ENCODE data around the gene GPR15LG. TPM values are rescaled to one million over a fixed set of nuclear protein-coding genes. Genes with fewer than 3 reads are reported as not detected.
"Not testable (repeated sequence)": the region's sequence is repeated elsewhere in the genome, so short reads cannot be mapped to it uniquely, and the experiment has no call there.

Gene GPR15LG
- total and polyA plus RNA-seq, 10 of the 15 experiments (the other 5 are each of a cell fraction or from before 2014, with no cell fraction given) = 1.1 to 12.2 (median 1.4) TPM

GRCh38 chr10:84171700-84172466, 1.7 kb upstream of the GPR15LG start:
- Histone ChIP-seq H2AFZ (ENCODE audit: control insufficient read depth, low read depth, low read length) (peak overlapping the region; percentile 59), H3K4me3 (peak overlapping the region; percentile 70), H3K4me2 (ENCODE audit: control insufficient read depth, insufficient read depth) (peak overlapping the region; percentile 86), H3K27ac (ENCODE audit: control insufficient read depth, insufficient read depth) (peak overlapping the region; percentile 98), H3K4me1 (ENCODE audit: control insufficient read depth, insufficient read depth, low read length) (peaks cover 25% of the 10 kb centered on the region), H3K79me2 (ENCODE audit: control insufficient read depth, insufficient read depth, low read length) (peaks cover 44% of the 10 kb centered on the region), H3K9ac (ENCODE audit: control insufficient read depth, insufficient read depth, low read length) (peak overlapping the region; percentile 93)
- H3K36me3 ChIP-seq (ENCODE audit: control insufficient read depth in 2 of 2, insufficient read depth in 2 of 2, low read length in 1 of 2); H3K9me3 ChIP-seq (replicated peaks; ENCODE audit: control insufficient read depth, insufficient read depth, low read length); in situ Hi-C loops (cut with MboI); H3K27me3 ChIP-seq (replicated peaks in 1 of 2; ENCODE audit: control insufficient read depth in 2 of 2, insufficient read depth in 2 of 2, low read length in 1 of 2); FAIRE-seq; BruUV-seq (replicated peaks); H4K20me1 ChIP-seq (ENCODE audit: control insufficient read depth, insufficient read depth): not testable (repeated sequence)
- POLR2A ChIA-PET = interaction anchor here (0.7 kb wide), 1 partner anchor 33 kb away, joined by 3 read pairs; the partner anchor contains the start of gene GHITM
- ATAC-seq (peak; percentile 47), DNase-seq (ENCODE audit: low read depth, low spot score) (peak; percentile 76)
- RAD21 ChIA-PET (ENCODE audit: unreplicated experiment) = interaction anchor here (0.6 kb wide), 1 partner anchor 24 kb away, joined by 3 read pairs; no protein-coding TSS in a partner anchor
- 1% methylated on average over 20 of the region's 21 CpGs for WGBS (ENCODE audit: insufficient coverage, insufficient replicate concordance, low lambda C conversion rate, missing lambda C conversion rate)
- CTCF ChIA-PET = interaction anchor here (1.5 to 6.4 kb wide), 3 partner anchors 23 to 33 kb away, joined by 3 to 35 read pairs (median 3); partner anchors contain the start of gene GHITM
- intact Hi-C loops (cut with micrococcal nuclease; ENCODE audit: unreplicated experiment) = loop anchor here (5.0 to 10.0 kb wide), 2 partner anchors 160 to 1247 kb away; no protein-coding TSS in a partner anchor
- SMC1A ChIA-PET (ENCODE audit: uncharacterized antibody, unreplicated experiment) = interaction anchor here (3.6 kb wide), 1 partner anchor 24 kb away, joined by 15 read pairs; no protein-coding TSS in a partner anchor
- TF ChIP-seq PAX5 (IDR thresholded peaks at IDR 0.05; ENCODE audit: borderline replicate concordance, low read depth, low read length) (peak; percentile 14; the same call in 1 of the 2 replicates), FOXM1 (IDR thresholded peaks at IDR 0.05; ENCODE audit: low read depth, low read length) (peak; percentile 79), EP300 (IDR thresholded peaks at IDR 0.05; ENCODE audit: borderline replicate concordance in 1 of 2, control insufficient read depth in 1 of 2, low read depth in 2 of 2, low read length in 2 of 2) (peak in 1 of 2 experiments; percentile 12; a peak in 2 of 4 replicates), MLLT1 (IDR thresholded peaks at IDR 0.05) (peak; percentile 15; the same call in 1 of the 2 replicates), JUNB (IDR thresholded peaks at IDR 0.05) (peak; percentile 56), NBN (IDR thresholded peaks at IDR 0.05) (peak; percentile 86), ZBED1 (IDR thresholded peaks at IDR 0.05; ENCODE audit: borderline replicate concordance) (peak; percentile 69), EED (IDR thresholded peaks at IDR 0.05; ENCODE audit: low read depth) (peak; percentile 56; the same call in 1 of the 2 replicates), TCF7 (IDR thresholded peaks at IDR 0.05; ENCODE audit: borderline replicate concordance) (peak; percentile 60), TAF1 (IDR thresholded peaks at IDR 0.05; ENCODE audit: borderline replicate concordance, low read depth, low read length) (0 out of 2 replicates have a peak, but pooled peaks have one; percentile 24), SMAD5 (IDR thresholded peaks at IDR 0.05; ENCODE audit: low read depth) (peak; percentile 42; the same call in 1 of the 2 replicates), MEF2A (IDR thresholded peaks at IDR 0.05; ENCODE audit: insufficient read depth, low read depth, low read length) (peak; percentile 44; the same call in 1 of the 2 replicates), RELB (IDR thresholded peaks at IDR 0.05; ENCODE audit: low read depth) (peak; percentile 75; the same call in 1 of the 2 replicates), MTA3 (IDR thresholded peaks at IDR 0.05; ENCODE audit: borderline replicate concordance, low read length) (peak; percentile 31; the same call in 1 of the 2 replicates), POLR2A (IDR thresholded peaks at IDR 0.05; ENCODE audit: low read depth, low read length) (peak; percentile 57; the same call in 1 of the 2 replicates), RUNX3 (IDR thresholded peaks at IDR 0.05; ENCODE audit: low read length) (peak; percentile 48), SKIL (IDR thresholded peaks at IDR 0.05; ENCODE audit: low read depth, poor library complexity, severe bottlenecking) (peak; percentile 86), POU2F2 (IDR thresholded peaks at IDR 0.05; ENCODE audit: borderline replicate concordance, low read depth, low read length) (peak; percentile 34; the same call in 1 of the 3 replicates), CREM (IDR thresholded peaks at IDR 0.05; ENCODE audit: low read depth) (peak; percentile 50; the same call in 1 of the 2 replicates)

All from GM12878 (cell line).